TTC549 (cell line): ENCODE results near the gene BANP.
A peak's percentile ranks its signal among the peaks of the same experiment; 100 is the strongest.
"Not testable (repeated sequence)": the region's sequence is repeated elsewhere in the genome, so short reads cannot be mapped to it uniquely, and the experiment has no call there.

ENCODE experiments used
- FAIRE-seq: peaks from 2 replicates; lab custom pipeline; 2012; peaks lifted over from hg19 to GRCh38; lab: Jason Lieb, UNC

The BANP gene

GRCh38 chr16:87950765-87951551 lies at the start of gene BANP:
BANP (plus strand) TSS chr16:87951434; CDS start chr16:87975116, 23,682 bp downstream.
- FAIRE-seq, result peak; percentile 5

DNA sequence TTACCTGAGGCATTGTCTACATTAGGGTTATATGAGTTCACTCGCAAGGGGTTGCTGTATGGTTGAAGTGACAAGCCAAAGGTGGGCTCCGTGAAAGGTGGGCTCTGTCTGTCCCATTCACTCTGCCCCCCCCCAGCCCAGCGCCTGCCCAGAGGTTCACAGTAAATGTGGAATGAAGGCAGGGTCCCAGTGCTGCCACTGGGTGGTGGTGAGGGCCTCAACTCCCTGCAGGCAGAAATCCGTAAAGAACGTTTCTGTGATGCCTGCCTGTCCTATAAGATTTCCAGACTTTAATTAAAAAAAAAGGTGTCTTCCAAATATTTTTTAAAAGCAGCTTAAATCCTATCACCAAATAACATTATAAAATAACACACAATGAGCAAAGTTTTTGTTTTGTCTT lies 46.3 kb upstream of the BANP start:
- not testable (repeated sequence) for FAIRE-seq

DNA sequence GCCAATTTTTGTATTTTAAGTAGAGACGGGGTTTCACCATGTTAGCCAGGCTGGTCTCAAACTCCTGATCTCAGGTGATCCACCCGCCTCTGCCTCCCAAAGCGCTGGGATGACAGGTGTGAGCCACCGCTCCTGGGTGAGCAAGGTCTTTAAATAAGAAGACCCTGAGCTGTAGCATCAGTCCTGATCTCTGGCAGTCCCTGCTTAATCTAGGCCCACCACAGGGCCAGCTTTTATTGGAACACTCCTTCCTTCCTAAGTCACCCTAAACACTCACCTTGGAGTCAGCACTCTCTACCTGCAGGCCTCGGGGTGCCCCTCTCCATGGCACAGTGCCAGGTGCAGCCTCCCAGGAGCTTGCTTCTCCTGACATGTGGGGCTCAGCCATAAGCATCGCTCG lies 45.7 kb upstream of the BANP start:
- FAIRE-seq, result not testable (repeated sequence)

GRCh38 chr16:87908101-87908500 lies 43.1 kb upstream of the BANP start:
- not testable (repeated sequence) for FAIRE-seq

GRCh38 chr16:87909203-87909935 lies 41.9 kb upstream of the BANP start:
- not testable (repeated sequence) for FAIRE-seq

GRCh38 chr16:87911106-87911763 lies 40.0 kb upstream of the BANP start:
- FAIRE-seq, result not testable (repeated sequence)

- FAIRE-seq, result not testable (repeated sequence)
Observed at GRCh38 chr16:87912691-87913090, 38.5 kb upstream of the BANP start.

DNA sequence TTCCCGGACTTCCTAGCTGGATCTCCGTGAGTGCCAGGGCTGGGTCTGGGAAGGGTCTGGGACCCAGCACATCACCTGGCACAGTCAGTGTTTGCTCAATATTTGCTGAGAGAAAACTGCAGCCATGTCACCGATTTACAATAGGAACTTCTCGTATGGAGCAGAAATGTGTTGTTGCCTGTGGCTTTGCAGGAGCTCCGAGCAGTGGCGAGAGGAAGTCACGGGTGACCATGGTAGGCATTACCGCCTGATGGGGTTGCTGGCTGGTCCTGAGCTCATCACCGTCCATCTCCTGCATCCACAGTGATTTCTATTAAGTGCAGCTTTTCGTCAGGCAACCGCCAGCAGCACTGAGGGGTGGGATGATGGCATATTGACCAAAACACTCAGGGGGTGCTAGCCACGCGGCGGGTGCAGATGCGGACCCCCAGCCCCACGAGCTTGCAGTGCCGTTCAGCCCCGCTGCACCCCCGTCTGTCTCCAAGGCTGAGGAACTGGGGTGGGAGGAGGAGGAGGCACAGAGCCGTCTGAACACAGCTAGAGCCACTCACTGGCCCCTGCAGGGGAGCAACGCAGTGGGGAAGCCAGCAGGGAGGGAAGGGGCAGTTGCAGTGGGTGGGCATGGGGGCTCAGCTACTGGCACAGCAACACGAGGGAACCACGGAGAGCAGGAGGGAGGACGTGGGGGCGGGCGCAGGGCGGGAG lies 37.1 kb upstream of the BANP start:
- not testable (repeated sequence) for FAIRE-seq

- no peak for FAIRE-seq
Observed at GRCh38 chr16:87914812-87915211, 36.4 kb upstream of the BANP start.

- FAIRE-seq, result no peak
Observed at GRCh38 chr16:87917503-87917902, 33.7 kb upstream of the BANP start.

DNA sequence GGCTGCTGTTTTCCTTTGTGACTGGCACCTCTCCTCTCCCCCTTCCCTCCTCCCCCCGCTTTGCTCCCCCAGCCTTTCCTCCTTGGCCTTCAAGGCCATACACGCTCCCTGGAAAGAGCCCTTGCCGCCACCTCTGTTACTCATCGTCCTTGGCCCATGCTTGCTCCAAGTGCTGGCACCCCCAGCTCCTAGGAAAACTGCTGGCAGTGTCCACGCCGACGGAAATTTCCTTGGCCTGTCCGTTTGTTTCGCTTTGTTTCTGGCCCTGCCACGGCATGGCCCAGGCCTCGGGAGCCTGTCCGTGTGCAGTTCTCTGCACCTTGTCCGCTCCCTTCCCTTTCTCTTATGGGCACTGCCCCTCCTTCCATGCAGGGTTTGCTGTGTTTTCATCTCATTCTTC lies 32.9 kb upstream of the BANP start:
- no peak for FAIRE-seq

GRCh38 chr16:87918866-87919680 lies 32.2 kb upstream of the BANP start:
- no peak for FAIRE-seq

GRCh38 chr16:87919681-87919994 lies 31.6 kb upstream of the BANP start:
- no peak for FAIRE-seq

DNA sequence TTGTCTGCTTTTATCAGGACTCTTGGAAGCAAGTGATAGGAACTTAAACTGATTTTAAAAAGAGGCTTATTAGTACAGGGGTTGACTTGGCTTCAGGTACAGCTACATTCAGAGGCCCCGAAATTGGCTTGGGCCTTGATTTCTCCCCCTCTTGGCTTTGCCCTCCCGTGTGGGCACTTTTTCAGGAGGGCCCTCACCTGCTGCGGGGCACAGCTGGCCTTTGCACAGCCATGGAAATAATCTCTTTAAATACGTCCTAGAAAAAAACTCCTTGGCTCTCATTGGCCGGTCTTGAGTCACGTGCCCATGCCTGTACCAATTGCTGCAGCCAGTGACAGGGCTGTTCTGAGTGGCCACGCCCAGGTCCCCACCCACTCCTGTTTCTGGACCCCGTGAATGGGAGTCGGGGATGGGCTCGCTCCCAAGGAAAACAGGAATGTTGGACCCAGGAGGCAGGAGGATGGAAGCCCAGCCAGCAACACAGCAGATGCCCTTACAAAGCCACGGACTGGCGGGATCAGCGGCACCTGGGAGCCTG lies 29.9 kb upstream of the BANP start:
- FAIRE-seq, result no peak

- FAIRE-seq, result no peak
Observed at GRCh38 chr16:87922250-87922871, 28.9 kb upstream of the BANP start.

- FAIRE-seq, result no peak
Observed at GRCh38 chr16:87924041-87924810, 27.0 kb upstream of the BANP start.

- no peak for FAIRE-seq
Observed at GRCh38 chr16:87924811-87925670, 26.2 kb upstream of the BANP start.

GRCh38 chr16:87926246-87927194 lies 24.7 kb upstream of the BANP start:
- no peak for FAIRE-seq
